Fibroblast of lung (primary cell): ENCODE measurements around the gene ASB18. TPM values are rescaled to one million over a fixed set of nuclear protein-coding genes. Genes with fewer than 3 reads are reported as not detected.

Experiments used
- DNase-seq, 2 donors: peaks; one replicate each; pipeline versions ENCODE4 v3.0.0 to v3.0.0-alpha.2; 2010; ENCODE audit warnings: low read depth in 2 of 2
- H2AFZ ChIP-seq: 2 replicates; pipeline ENCODE4 v1.5.1; 2012; ENCODE audit warnings: low read length, control low read depth, inconsistent platforms
- H3K27ac ChIP-seq: 2 replicates; pipeline ENCODE4 v1.5.1; 2011; ENCODE audit warnings: low read length, control low read depth; ENCODE audit not compliant: insufficient read depth
- H3K27me3 ChIP-seq: 2 replicates; pipeline ENCODE4 v1.5.1; 2011; ENCODE audit warnings: mild to moderate bottlenecking, low read length; ENCODE audit not compliant: control insufficient read depth, insufficient read depth
- H3K36me3 ChIP-seq: 2 replicates; pipeline ENCODE4 v1.5.1; 2011; ENCODE audit warnings: low read length; ENCODE audit not compliant: control insufficient read depth, insufficient read depth
- H3K4me1 ChIP-seq: 2 replicates; pipeline ENCODE4 v1.5.1; 2011; ENCODE audit warnings: low read length; ENCODE audit not compliant: control insufficient read depth, insufficient read depth; ENCODE audit errors: extremely low read depth
- H3K4me2 ChIP-seq: 2 replicates; pipeline ENCODE4 v1.5.1; 2011; ENCODE audit warnings: low read length, control low read depth; ENCODE audit not compliant: insufficient read depth; ENCODE audit errors: extremely low read depth
- H3K4me3 ChIP-seq, 4 experiments: fragments of 200-600 bp in 1 of 4; sonication (generic) in 1 of 4; replicated peaks in 1 of 4; 2 replicates each; pipeline ENCODE4 v1.5.1; 2011 to 2016; ENCODE audit warnings: low read length in 4 of 4, low read depth in 3 of 4, mild to moderate bottlenecking in 3 of 4, control low read depth in 2 of 4, inconsistent platforms in 1 of 4, mixed read lengths in 1 of 4; ENCODE audit not compliant: insufficient read depth in 1 of 4; ENCODE audit errors: control extremely low read depth in 1 of 4
- H3K79me2 ChIP-seq: 2 replicates; pipeline ENCODE4 v1.5.1; 2012; ENCODE audit warnings: mild to moderate bottlenecking, low read length, inconsistent platforms; ENCODE audit not compliant: control insufficient read depth, insufficient read depth
- H3K9ac ChIP-seq: 2 replicates; pipeline ENCODE4 v1.5.1; 2011; ENCODE audit warnings: mild to moderate bottlenecking, low read length, control low read depth; ENCODE audit not compliant: insufficient read depth
- H3K9me3 ChIP-seq: 2 replicates; pipeline ENCODE4 v1.5.1; 2012; ENCODE audit warnings: low read depth, low read length; ENCODE audit not compliant: control insufficient read depth, insufficient read depth
- H4K20me1 ChIP-seq: 2 replicates; pipeline ENCODE4 v1.5.1; 2011; ENCODE audit warnings: low read length; ENCODE audit not compliant: control insufficient read depth, insufficient read depth; ENCODE audit errors: extremely low read depth
- EZH2 ChIP-seq: IDR thresholded peaks from 2 replicates; pipeline ENCODE4 v1.5.1; 2012; ENCODE audit warnings: low read length, control low read depth, mild to moderate bottlenecking; ENCODE audit errors: missing control alignments
- polyA plus RNA-seq, 2 donors: library from polyadenylated mRNA; depleted of rRNA in 1 of 2; stranded (reverse) in 1 of 2; unstranded in 1 of 2; fragments of >200 nt; gene quantifications; 2 replicates each; pipeline ENCODE4 v1.2.1, GENCODE V29; 2011 to 2012; ENCODE audit warnings: missing spikeins in 1 of 2
- total RNA-seq: library from RNA; depleted of rRNA; stranded (reverse); fragments of >200 nt; gene quantifications from 2 replicates; pipeline ENCODE4 v1.2.1, GENCODE V29; 2014
- TF ChIP-seq, protein P1 (sequence below), 2 donors: IDR thresholded peaks in 1 of 2; conservative IDR thresholded peaks in 1 of 2; 1 replicate in 1 of 2; 2 replicates in 1 of 2; pipeline ENCODE4 v1.5.1; 2011 to 2012; ENCODE audit warnings: low read length in 2 of 2, control low read depth in 1 of 2, inconsistent platforms in 1 of 2, low read depth in 1 of 2, mild to moderate bottlenecking in 1 of 2

Gene ASB18
- total and polyA plus RNA-seq, 2 donors (not counting 1 experiment from before 2014, with no cell fraction given) = not detected

- TF ChIP-seq, protein P1, sequence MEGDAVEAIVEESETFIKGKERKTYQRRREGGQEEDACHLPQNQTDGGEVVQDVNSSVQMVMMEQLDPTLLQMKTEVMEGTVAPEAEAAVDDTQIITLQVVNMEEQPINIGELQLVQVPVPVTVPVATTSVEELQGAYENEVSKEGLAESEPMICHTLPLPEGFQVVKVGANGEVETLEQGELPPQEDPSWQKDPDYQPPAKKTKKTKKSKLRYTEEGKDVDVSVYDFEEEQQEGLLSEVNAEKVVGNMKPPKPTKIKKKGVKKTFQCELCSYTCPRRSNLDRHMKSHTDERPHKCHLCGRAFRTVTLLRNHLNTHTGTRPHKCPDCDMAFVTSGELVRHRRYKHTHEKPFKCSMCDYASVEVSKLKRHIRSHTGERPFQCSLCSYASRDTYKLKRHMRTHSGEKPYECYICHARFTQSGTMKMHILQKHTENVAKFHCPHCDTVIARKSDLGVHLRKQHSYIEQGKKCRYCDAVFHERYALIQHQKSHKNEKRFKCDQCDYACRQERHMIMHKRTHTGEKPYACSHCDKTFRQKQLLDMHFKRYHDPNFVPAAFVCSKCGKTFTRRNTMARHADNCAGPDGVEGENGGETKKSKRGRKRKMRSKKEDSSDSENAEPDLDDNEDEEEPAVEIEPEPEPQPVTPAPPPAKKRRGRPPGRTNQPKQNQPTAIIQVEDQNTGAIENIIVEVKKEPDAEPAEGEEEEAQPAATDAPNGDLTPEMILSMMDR (conservative IDR thresholded peaks at IDR 0.05 in 1 of 2, IDR thresholded peaks at IDR 0.05 in 1 of 2; ENCODE audit: low read depth in 1 of 2, low read length in 2 of 2) = no peak
- TF ChIP-seq EZH2 = no peak
- Histone ChIP-seq H3K9me3 (no peaks in the 10 kb centered on the region), H3K4me2 (no peak overlapping the region), H3K9ac (no peak overlapping the region), H3K27me3 (no peaks in the 10 kb centered on the region), H3K36me3 (no peaks in the 10 kb centered on the region), H2AFZ (no peak overlapping the region), H4K20me1 (no peaks in the 10 kb centered on the region), H3K4me3 (no peak overlapping the region), H3K27ac (no peak overlapping the region), H3K79me2 (no peaks in the 10 kb centered on the region), H3K4me1 (no peaks in the 10 kb centered on the region)
- DNase-seq = no peak
Measured at GRCh38 chr2:236257575-236257974, 6.6 kb downstream of the ASB18 start.

DNA sequence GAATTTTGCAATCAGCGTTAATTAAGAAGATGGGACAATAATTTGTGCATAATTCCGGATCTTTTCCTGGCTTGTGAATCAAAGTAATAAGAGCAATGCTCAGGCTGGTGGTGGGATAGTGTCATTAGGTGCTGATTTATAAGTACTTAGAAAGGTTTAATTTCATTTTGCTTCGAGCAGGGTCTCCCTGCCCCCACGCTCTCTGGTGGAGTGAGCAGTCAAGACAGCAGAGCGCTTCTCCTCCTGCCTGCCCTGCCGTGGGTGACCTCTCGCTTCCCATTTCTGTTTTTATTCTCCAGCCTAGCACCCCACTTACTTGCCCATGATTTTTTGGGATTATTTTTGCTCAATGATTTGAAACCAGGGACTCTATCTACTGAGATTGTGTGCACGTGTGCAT is 7.1 kb downstream of the ASB18 start:
- Histone ChIP-seq H3K36me3 (no peaks in the 10 kb centered on the region), H3K4me2 (no peak overlapping the region), H3K9ac (no peak overlapping the region), H2AFZ (no peak overlapping the region), H3K9me3 (no peaks in the 10 kb centered on the region), H3K4me1 (no peaks in the 10 kb centered on the region), H3K79me2 (no peaks in the 10 kb centered on the region), H3K27ac (no peak overlapping the region), H3K27me3 (no peaks in the 10 kb centered on the region), H3K4me3 (no peak overlapping the region), H4K20me1 (no peaks in the 10 kb centered on the region)
- DNase-seq = no peak
- TF ChIP-seq EZH2 = no peak
- TF ChIP-seq, protein P1 (conservative IDR thresholded peaks at IDR 0.05 in 1 of 2, IDR thresholded peaks at IDR 0.05 in 1 of 2; ENCODE audit: low read depth in 1 of 2, low read length in 2 of 2) = no peak

- no peaks in the 10 kb centered on the region for H3K27me3 ChIP-seq
- DNase-seq = no peak
- no peak overlapping the region for H3K9ac ChIP-seq
- H3K79me2 ChIP-seq = no peaks in the 10 kb centered on the region
- TF ChIP-seq, protein P1 (conservative IDR thresholded peaks at IDR 0.05 in 1 of 2, IDR thresholded peaks at IDR 0.05 in 1 of 2; ENCODE audit: low read depth in 1 of 2, low read length in 2 of 2) = no peak
- no peak for TF ChIP-seq EZH2
- no peak overlapping the region for H3K4me2 ChIP-seq
- H3K36me3 ChIP-seq = no peaks in the 10 kb centered on the region
- no peaks in the 10 kb centered on the region for H4K20me1 ChIP-seq
- H3K27ac ChIP-seq = no peak overlapping the region
- H3K9me3 ChIP-seq = no peaks in the 10 kb centered on the region
- H3K4me3 ChIP-seq = no peak overlapping the region
- no peak overlapping the region for H2AFZ ChIP-seq
- no peaks in the 10 kb centered on the region for H3K4me1 ChIP-seq
Measured at GRCh38 chr2:236256366-236256985, 7.7 kb downstream of the ASB18 start.
